SK-N-SH (cell line): ENCODE data around the gene CHPF2. TPM values are rescaled to one million over a fixed set of nuclear protein-coding genes. Genes with fewer than 3 reads are reported as not detected.

Experiments used
- CTCF ChIA-PET: fragments of 300-600, 350-600 bp; formaldehyde crosslinking; extraction: SDS; loops from one replicate; lab custom pipeline; 2021; lab: Yijun Ruan, JAX
- POLR2A ChIA-PET: fragments of 350-600 bp; sonication (Branson Sonifier 250); formaldehyde crosslinking; extraction: SDS; loops from one replicate; lab custom pipeline; 2020; ENCODE audit warnings: antibody characterized with exemption, inconsistent platforms; lab: Yijun Ruan, JAX
- DNase-seq: peaks from one replicate; pipeline ENCODE4 v3.0.0; 2012
- H2AFZ ChIP-seq: fragments of 200-600 bp; sonication (generic); 2 replicates; pipeline ENCODE4 v1.8.1; 2016; ENCODE audit warnings: antibody characterized with exemption, mild to moderate bottlenecking, low read depth
- H3F3A ChIP-seq: fragments of 200-600 bp; sonication (generic); replicated peaks from 2 replicates; pipeline ENCODE3; 2016; ENCODE audit warnings: antibody characterized with exemption, mild to moderate bottlenecking; ENCODE audit not compliant: insufficient read depth
- H3K27ac ChIP-seq, 2 experiments: fragments of 200-500 bp in 1 of 2; fragments of 200-600 bp in 1 of 2; sonication (Bioruptor generic) in 1 of 2; sonication (generic), shearing (Covaris generic) in 1 of 2; 2 replicates each; pipeline versions ENCODE4 v1.5.1 to v1.6.1; 2014 to 2016; ENCODE audit warnings: low read depth in 2 of 2, inconsistent platforms in 1 of 2, low read length in 1 of 2, mild to moderate bottlenecking in 1 of 2, mixed read lengths in 1 of 2
- H3K27me3 ChIP-seq: fragments of 200-600 bp; sonication (generic), shearing (Covaris generic); 2 replicates; pipeline ENCODE4 v1.6.1; 2016; ENCODE audit warnings: mixed run types; ENCODE audit not compliant: insufficient read depth
- H3K36me3 ChIP-seq, 2 experiments: fragments of 200-500 bp in 1 of 2; fragments of 200-600 bp in 1 of 2; sonication (Bioruptor generic) in 1 of 2; sonication (generic) in 1 of 2; replicated peaks in 1 of 2; 2 replicates each; pipeline versions ENCODE3 to v1.5.1; 2014 to 2016; ENCODE audit warnings: low read length in 1 of 2, mild to moderate bottlenecking in 1 of 2; ENCODE audit not compliant: insufficient read depth in 2 of 2, control insufficient read depth in 1 of 2
- H3K4me1 ChIP-seq, 2 experiments: fragments of 200-500 bp in 1 of 2; fragments of 200-600 bp in 1 of 2; sonication (Bioruptor generic) in 1 of 2; sonication (generic), shearing (Covaris generic) in 1 of 2; 2 replicates each; pipeline versions ENCODE4 v1.5.1 to v1.6.1; 2014 to 2016; ENCODE audit warnings: low read depth in 1 of 2, low read length in 1 of 2, mixed run types in 1 of 2; ENCODE audit not compliant: insufficient read depth in 2 of 2, control insufficient read depth in 1 of 2
- H3K4me2 ChIP-seq: fragments of 200-600 bp; sonication (generic), shearing (Covaris generic); 2 replicates; pipeline ENCODE4 v1.6.1; 2017; ENCODE audit warnings: mixed run types
- H3K4me3 ChIP-seq, 2 experiments: fragments of 200-500 bp in 1 of 2; fragments of 200-600 bp in 1 of 2; sonication (Bioruptor generic) in 1 of 2; sonication (generic), shearing (Covaris generic) in 1 of 2; 2 replicates each; pipeline versions ENCODE4 v1.5.1 to v1.8.1; 2014 to 2016; ENCODE audit warnings: low read depth in 2 of 2, inconsistent platforms in 1 of 2, low read length in 1 of 2, mild to moderate bottlenecking in 1 of 2, mixed read lengths in 1 of 2, moderate library complexity in 1 of 2
- H3K79me2 ChIP-seq: fragments of 200-600 bp; sonication (generic); 2 replicates; pipeline ENCODE4 v1.8.1; 2017; ENCODE audit warnings: mild to moderate bottlenecking; ENCODE audit not compliant: insufficient read depth
- H3K9ac ChIP-seq: fragments of 200-600 bp; sonication (generic); 2 replicates; pipeline ENCODE4 v1.6.1; 2017; ENCODE audit warnings: mixed run types
- H3K9me2 ChIP-seq: fragments of 200-600 bp; sonication (generic); 2 replicates; pipeline ENCODE4 v1.6.1; 2017; ENCODE audit warnings: mixed run types
- H3K9me3 ChIP-seq: fragments of 200-600 bp; sonication (generic); 2 replicates; pipeline ENCODE4 v1.6.1; 2017; ENCODE audit warnings: mixed run types, mild to moderate bottlenecking, moderate library complexity
- H4K20me1 ChIP-seq: fragments of 200-600 bp; sonication (generic); 2 replicates; pipeline ENCODE4 v1.6.1; 2017; ENCODE audit warnings: mild to moderate bottlenecking, mixed run types; ENCODE audit not compliant: insufficient read depth
- EZH2phosphoT487 ChIP-seq: fragments of 200-600 bp; sonication (generic); IDR thresholded peaks from 2 replicates; pipeline ENCODE4 v1.6.1; 2017; ENCODE audit warnings: low read depth, mixed run types, mild to moderate bottlenecking, antibody characterized with exemption, moderate library complexity, borderline replicate concordance
- FOXJ3 ChIP-seq: sonication (generic); formaldehyde crosslinking; IDR thresholded peaks from 2 replicates; pipeline ENCODE4 v1.5.1; 2020; ENCODE audit warnings: mild to moderate bottlenecking, missing genetic modification reagents
- FOXM1 ChIP-seq: IDR thresholded peaks from 2 replicates; pipeline ENCODE4 v1.4.0; 2012; ENCODE audit warnings: low read depth, mild to moderate bottlenecking
- JUND ChIP-seq: IDR thresholded peaks from 2 replicates; pipeline ENCODE4 v1.4.0; 2012
- POLR2AphosphoS5 ChIP-seq: IDR thresholded peaks from 2 replicates; pipeline ENCODE4 v1.6.1; 2012; ENCODE audit warnings: low read depth, low read length
- RFX5 ChIP-seq: IDR thresholded peaks from 2 replicates; pipeline ENCODE4 v1.6.1; 2012; ENCODE audit warnings: mild to moderate bottlenecking, improper control_type of control experiment, low read length
- RXRA ChIP-seq: IDR thresholded peaks from 2 replicates; pipeline ENCODE4 v1.4.0; 2012; ENCODE audit warnings: low read depth, mild to moderate bottlenecking, borderline replicate concordance
- SMC3 ChIP-seq: IDR thresholded peaks from 2 replicates; pipeline ENCODE4 v1.6.1; 2012; ENCODE audit warnings: low read depth, low read length, improper control_type of control experiment
- TAF1 ChIP-seq: IDR thresholded peaks from 2 replicates; pipeline ENCODE4 v1.6.1; 2012; ENCODE audit warnings: low read depth, mild to moderate bottlenecking, low read length, moderate library complexity, borderline replicate concordance
- TCF12 ChIP-seq: IDR thresholded peaks from 2 replicates; pipeline ENCODE4 v1.4.0; 2012
- WGBS: methylation state at CpG from one replicate; pipeline ENCODE4 v1.1.6; 2017; ENCODE audit warnings: low lambda C conversion rate; 5-methylcytosine and 5-hydroxymethylcytosine counted together
- polyA plus RNA-seq, 3 experiments: library from polyadenylated mRNA; depleted of rRNA; stranded (reverse); fragments of >200 nt; gene quantifications; 2 replicates each; pipeline ENCODE4 v1.2.3, GENCODE V29; 2012
- TF ChIP-seq, protein P1 (sequence below): IDR thresholded peaks from 2 replicates; pipeline ENCODE4 v1.6.1; 2012; ENCODE audit warnings: mild to moderate bottlenecking, low read depth, low read length, moderate library complexity
- TF ChIP-seq, protein P2 (sequence below): IDR thresholded peaks from 2 replicates; pipeline ENCODE4 v1.4.0; 2012; ENCODE audit warnings: low read depth
- TF ChIP-seq, protein P3 (sequence below): IDR thresholded peaks from 2 replicates; pipeline ENCODE4 v1.4.0; 2012; ENCODE audit warnings: low read depth, borderline replicate concordance
- TF ChIP-seq, protein P4 (sequence below): fragments of 150-350 bp; IDR thresholded peaks from 2 replicates; pipeline ENCODE4 v1.6.1; 2017; ENCODE audit warnings: antibody characterized with exemption, low read length, low read depth, borderline replicate concordance
- TF ChIP-seq, protein P5 (sequence below): IDR thresholded peaks from 2 replicates; pipeline ENCODE4; 2012

CHPF2 gene
- polyA plus RNA-seq, 1 of the 3 experiments (the other 2 are of a cell fraction) = 68.6 TPM

DNA sequence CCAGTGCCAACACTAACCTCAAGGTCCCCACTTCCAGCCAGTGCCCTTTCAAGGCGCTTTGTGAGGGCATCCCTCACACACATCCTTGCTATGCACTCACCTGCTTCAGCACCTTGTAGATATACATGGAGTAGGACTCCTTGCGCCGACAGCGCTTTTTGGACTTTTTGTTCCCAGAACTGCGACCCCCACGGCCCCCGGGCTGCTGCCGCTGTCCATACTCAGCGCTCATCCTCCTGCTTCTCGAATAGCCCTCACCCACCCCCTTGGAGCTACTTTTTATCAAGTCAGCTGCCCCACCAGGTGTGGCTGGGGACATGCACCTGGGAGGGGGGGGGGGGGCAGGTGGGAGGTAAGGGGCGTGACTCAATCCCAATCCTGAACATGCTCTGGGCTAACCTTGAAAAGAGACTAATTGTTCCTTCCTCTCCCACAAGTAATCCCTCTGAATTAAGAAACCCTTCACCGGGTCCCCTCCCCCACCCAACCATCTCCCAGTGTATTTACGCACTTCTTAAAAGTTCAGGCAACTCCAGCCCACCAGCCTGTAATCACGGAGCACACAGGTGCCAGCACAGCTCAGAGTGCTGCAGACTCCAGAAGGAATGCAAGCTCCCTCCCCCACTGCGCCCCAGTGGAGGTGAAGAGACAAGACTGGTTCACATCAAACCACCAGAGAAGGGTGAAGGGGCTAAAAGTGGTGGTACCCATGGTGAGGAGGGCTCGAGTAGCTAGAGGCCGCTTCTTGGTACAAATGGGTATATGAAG, 22.0 kb upstream of the CHPF2 start, which contains the start of gene H2BK1:
Gene H2BK1 (minus strand): TSS at position 402 of the 768 bp plus-strand sequence. CDS start 170 bp downstream, at position 232.
- TF ChIP-seq FOXJ3 (CRISPR knock-in tag) (no peak), RXRA (no peak), RFX5 (no peak), JUND (no peak), POLR2AphosphoS5 (no peak), FOXM1 (no peak), SMC3 (no peak), TAF1 (no peak), TCF12 (no peak), EZH2phosphoT487 (no peak)
- TF ChIP-seq, protein P1, sequence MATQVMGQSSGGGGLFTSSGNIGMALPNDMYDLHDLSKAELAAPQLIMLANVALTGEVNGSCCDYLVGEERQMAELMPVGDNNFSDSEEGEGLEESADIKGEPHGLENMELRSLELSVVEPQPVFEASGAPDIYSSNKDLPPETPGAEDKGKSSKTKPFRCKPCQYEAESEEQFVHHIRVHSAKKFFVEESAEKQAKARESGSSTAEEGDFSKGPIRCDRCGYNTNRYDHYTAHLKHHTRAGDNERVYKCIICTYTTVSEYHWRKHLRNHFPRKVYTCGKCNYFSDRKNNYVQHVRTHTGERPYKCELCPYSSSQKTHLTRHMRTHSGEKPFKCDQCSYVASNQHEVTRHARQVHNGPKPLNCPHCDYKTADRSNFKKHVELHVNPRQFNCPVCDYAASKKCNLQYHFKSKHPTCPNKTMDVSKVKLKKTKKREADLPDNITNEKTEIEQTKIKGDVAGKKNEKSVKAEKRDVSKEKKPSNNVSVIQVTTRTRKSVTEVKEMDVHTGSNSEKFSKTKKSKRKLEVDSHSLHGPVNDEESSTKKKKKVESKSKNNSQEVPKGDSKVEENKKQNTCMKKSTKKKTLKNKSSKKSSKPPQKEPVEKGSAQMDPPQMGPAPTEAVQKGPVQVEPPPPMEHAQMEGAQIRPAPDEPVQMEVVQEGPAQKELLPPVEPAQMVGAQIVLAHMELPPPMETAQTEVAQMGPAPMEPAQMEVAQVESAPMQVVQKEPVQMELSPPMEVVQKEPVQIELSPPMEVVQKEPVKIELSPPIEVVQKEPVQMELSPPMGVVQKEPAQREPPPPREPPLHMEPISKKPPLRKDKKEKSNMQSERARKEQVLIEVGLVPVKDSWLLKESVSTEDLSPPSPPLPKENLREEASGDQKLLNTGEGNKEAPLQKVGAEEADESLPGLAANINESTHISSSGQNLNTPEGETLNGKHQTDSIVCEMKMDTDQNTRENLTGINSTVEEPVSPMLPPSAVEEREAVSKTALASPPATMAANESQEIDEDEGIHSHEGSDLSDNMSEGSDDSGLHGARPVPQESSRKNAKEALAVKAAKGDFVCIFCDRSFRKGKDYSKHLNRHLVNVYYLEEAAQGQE = no peak
- TF ChIP-seq, protein P2, sequence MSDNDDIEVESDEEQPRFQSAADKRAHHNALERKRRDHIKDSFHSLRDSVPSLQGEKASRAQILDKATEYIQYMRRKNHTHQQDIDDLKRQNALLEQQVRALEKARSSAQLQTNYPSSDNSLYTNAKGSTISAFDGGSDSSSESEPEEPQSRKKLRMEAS = no peak
- TF ChIP-seq, protein P3, sequence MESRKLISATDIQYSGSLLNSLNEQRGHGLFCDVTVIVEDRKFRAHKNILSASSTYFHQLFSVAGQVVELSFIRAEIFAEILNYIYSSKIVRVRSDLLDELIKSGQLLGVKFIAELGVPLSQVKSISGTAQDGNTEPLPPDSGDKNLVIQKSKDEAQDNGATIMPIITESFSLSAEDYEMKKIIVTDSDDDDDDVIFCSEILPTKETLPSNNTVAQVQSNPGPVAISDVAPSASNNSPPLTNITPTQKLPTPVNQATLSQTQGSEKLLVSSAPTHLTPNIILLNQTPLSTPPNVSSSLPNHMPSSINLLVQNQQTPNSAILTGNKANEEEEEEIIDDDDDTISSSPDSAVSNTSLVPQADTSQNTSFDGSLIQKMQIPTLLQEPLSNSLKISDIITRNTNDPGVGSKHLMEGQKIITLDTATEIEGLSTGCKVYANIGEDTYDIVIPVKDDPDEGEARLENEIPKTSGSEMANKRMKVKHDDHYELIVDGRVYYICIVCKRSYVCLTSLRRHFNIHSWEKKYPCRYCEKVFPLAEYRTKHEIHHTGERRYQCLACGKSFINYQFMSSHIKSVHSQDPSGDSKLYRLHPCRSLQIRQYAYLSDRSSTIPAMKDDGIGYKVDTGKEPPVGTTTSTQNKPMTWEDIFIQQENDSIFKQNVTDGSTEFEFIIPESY = no peak
- TF ChIP-seq, protein P4, sequence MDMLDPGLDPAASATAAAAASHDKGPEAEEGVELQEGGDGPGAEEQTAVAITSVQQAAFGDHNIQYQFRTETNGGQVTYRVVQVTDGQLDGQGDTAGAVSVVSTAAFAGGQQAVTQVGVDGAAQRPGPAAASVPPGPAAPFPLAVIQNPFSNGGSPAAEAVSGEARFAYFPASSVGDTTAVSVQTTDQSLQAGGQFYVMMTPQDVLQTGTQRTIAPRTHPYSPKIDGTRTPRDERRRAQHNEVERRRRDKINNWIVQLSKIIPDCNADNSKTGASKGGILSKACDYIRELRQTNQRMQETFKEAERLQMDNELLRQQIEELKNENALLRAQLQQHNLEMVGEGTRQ = no peak
- TF ChIP-seq, protein P5, sequence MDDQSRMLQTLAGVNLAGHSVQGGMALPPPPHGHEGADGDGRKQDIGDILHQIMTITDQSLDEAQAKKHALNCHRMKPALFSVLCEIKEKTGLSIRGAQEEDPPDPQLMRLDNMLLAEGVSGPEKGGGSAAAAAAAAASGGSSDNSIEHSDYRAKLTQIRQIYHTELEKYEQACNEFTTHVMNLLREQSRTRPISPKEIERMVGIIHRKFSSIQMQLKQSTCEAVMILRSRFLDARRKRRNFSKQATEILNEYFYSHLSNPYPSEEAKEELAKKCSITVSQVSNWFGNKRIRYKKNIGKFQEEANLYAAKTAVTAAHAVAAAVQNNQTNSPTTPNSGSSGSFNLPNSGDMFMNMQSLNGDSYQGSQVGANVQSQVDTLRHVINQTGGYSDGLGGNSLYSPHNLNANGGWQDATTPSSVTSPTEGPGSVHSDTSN = no peak
- Histone ChIP-seq H3K9ac (no peak within 1 kb of the TSS), H3K4me3 (no peak within 1 kb of the TSS), H3K36me3 (peaks cover 15 to 27% of the 10 kb centered on the region in 2 experiments), H3K9me3 (no peaks in the 10 kb centered on the region), H3K9me2 (no peaks in the 10 kb centered on the region), H3F3A (no peaks in the 10 kb centered on the region), H3K79me2 (no peaks in the 10 kb centered on the region), H3K4me1 (no peaks in the 10 kb centered on the region), H3K4me2 (no peak within 1 kb of the TSS), H4K20me1 (0 out of 2 replicates have a peak, but pooled peaks cover 9% of the 10 kb centered on the region), H2AFZ (no peak within 1 kb of the TSS), H3K27me3 (peaks cover 16% of the 10 kb centered on the region; the same call in 1 of the 2 replicates), H3K27ac (no peak within 1 kb of the TSS)
- ChIA-PET POLR2A (interaction anchor here (1.5 kb wide), 1 partner anchor 17 kb away, joined by 5 read pairs; the partner anchor contains the start of gene ABCF2), CTCF (interaction anchor here (1.6 kb wide), 1 partner anchor 34 kb away, joined by 8 read pairs; no protein-coding TSS in a partner anchor)
- DNase-seq = no peak
- WGBS = 83% methylated on average over 17 of the region's 17 CpGs
